GM21737 (cell line): ENCODE results near the gene PRDM7.
"Not testable (repeated sequence)": the region's sequence is repeated elsewhere in the genome, so short reads cannot be mapped to it uniquely, and the experiment has no call there.

Experiments
- ATAC-seq: cut with Tn5 transposase; IDR thresholded peaks from one replicate; pipeline ENCODE4 v1.9.1; 2021; ENCODE audit warnings: mild to moderate bottlenecking, moderate library complexity; ENCODE audit not compliant: unreplicated experiment

PRDM7 gene

DNA sequence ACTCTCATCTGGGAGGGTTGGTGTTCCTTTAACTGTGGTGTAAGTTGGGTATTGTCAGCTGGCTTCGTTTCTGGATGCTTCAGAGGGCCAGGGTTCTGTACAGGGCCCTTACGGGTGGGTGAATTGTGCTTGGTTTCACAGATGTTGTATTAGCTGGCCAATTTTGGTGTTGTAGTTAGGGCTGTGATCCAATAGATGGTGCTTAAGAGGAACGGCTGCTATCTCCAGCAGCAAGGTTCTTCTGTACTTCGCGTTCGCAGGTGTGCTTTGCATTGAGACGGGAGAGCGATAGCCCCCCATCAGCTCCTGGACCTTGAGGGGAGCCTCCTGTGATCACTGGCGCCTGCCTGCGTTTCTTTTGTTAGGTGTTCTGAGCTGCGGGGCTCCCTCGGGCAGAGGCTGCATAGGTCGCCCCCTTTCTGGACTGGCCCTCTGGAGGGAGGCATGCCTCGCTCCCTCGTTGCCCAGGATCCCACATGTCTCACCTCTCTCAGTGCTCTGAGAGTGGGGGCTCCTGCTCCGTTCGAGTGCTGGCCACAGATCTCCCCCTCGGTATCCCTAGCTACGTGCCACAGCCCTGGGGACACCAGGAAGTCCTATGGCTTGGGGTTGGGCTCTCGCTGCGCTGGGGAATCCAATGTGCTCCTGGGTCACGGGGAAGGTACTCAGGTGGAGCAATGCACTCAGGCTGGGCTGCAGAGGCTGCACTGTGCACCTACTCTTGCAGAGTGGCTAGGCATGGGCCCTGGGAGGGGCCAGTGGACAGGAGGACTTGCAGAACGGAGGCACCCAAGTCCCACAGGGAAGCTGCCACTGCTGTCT lies 837 bp upstream of the PRDM7 start:
- peak; percentile 29 for ATAC-seq

DNA sequence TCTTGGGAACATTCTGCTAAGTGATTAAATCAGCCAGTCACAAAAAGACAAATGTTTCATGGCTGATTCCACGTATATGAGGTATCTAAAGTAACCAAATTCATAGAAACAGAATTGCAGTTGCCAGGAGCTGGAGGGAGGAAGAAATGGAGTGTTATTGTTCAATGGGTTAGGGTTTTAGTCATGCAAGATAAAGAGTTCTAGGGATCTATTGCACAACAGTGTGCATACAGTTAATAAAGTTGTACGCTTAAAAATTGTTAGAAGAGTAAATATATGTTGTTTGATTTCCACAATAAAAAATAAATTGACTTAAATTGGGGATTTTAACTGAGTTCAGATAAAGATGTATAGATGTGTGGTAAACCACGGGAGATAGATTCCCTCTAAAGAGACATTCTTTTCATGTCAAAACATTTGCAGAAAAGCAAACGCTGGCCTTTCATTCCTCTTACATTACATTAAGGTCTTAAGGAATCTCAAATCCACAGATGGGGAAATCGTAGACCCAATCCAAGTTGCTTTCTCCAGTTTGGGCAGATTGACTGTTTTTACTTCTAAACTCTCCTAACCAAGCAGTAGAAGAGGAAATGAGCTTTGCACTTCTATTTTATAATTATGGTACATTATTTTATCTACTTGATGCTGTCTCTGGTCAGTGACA lies 4.6 kb downstream of the PRDM7 start:
- ATAC-seq: no peak

DNA sequence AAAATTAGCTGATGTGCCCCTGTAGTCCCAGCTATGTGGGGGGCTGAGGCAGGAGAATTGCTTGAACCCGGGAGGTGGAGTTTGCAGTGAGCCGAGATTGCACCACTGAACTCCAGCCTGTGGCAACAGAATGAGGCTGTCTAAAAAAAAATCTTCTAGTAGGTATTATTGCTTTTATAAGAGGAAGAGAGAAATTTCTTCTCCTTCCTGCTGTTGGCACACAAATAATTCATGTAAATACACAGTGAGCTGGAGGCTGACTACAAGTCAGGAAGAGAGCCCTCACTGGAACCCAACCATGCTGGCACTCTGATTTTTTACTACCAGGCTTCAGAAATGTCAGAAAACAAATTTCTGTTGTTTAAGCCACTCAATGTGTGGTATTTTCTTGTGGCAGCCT lies 6.7 kb downstream of the PRDM7 start:
- ATAC-seq: no peak

DNA sequence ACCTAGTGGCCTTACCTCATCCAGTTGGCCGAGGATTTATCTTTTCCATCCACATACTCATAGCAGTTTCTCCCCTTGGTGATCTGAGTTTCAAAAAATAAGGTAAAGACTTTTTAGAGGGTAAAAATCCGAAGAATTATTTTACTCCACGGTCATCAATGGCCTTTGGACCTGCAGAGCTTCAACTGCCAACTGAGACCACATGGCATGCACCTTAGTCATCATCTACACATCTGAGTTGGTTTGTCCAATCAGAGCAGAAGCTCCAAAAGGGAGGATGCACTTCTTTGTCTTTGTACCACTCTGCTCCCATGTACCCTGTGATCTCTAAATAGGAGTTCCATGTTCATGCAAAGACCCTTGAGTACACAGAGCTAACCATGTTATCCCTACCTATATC lies 15.7 kb downstream of the PRDM7 start:
- ATAC-seq: no peak

DNA sequence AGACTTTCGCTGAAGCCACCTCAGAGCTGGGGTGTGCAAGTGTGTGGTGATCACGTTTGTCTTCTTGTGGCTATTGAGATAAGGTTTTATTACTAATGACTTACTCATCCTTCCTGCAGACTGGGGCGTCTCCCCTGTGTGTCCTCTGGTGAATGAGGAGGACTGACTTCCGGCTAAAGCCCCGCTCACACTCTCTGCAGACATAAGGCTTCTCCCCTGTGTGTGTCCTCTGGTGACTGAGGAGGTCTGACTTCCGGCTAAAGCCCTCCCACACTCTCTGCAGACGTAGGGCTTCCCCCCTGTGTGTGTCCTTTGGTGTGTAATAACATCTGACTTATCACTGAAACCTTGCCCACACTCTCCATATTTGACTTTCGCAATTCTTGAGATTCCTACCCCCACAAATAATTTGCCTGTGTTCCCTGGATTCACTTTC lies 19.4 kb downstream of the PRDM7 start:
- no peak for ATAC-seq

DNA sequence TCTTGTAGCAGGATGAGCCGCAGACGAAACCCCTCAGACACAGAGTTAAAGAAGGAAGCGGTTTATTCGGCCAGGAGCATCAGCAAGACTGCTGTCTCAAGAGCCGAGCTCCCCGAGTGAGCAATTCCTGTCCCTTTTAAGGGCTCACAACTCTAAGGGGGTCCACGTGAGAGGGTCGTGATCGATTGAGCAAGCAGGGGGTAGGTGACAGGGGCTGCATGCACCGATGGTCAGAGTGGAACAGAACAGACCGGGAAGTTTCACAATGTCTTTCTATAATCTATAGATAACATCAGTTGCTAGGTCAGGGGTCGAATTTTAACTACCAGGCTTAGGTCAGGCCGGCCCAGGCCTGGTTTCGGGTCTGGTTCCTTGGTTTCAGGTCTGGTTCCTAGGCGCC lies 20.6 kb downstream of the PRDM7 start:
- not testable (repeated sequence) for ATAC-seq

DNA sequence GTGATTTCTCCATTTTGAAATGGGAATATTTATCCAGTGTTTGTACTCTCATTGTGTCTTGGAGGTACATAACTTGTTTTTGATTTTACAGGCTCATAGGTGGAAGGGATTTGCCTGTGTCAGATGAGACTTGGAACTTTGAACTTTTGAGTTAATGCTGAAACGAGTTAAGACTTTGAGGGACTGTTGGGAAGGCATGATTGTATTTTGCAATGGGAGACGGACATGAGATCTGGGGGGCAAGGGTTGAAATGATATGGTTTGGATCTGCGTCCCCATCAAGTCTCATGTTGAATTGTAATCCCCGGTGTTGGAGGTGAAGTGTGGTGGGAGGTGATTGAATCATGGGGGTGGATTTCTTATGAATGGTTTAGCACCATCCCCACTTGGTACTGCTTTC lies 21.8 kb downstream of the PRDM7 start:
- no peak for ATAC-seq

DNA sequence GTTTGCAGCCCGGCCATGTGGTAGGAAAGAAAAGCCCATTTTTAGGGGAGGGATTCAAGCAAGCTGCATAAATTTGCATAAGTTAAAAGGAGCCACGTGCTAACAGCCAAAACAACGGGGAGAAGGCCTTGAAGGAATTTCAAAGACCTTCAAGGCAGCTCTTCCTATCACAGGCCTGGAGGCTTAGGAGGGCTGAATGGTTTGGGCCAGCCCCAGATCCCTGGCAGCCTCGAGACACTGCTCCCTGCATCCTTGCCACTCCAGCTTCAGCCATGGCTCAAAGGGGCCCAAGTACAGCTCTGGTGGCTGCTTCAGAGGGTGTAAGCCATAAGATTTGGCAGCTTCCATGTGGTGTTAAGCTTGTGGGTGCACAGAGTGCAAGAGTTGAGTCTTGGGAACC lies 22.6 kb downstream of the PRDM7 start:
- ATAC-seq: no peak

DNA sequence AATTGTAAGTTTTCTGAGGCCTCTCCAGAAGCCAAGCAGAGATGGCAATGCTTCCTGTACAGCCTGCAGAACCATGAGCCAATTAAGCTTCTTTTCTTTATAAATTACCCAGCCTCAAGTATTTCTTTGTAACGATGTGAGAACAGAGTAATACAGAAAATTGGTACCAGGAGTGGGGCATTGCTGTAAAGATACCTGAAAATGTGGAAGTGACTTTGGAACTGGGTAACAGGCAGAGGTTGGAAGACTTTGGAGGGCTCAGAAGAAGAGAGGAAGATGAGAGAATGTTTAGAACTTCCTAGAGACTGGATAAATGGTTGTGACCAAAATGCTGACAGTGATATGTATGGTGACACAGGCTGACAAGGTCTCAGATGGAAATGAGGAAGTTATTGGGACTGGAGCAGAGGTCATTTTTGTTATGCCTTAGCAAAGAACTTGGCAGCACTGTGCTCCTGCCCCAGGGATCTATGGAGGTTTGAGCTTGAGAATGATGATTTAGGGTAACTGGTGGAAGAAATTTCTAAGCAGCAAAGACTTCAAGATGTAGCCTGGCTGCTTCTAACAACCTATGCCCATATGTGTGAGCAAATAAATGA lies 23.1 kb downstream of the PRDM7 start:
- no peak for ATAC-seq

DNA sequence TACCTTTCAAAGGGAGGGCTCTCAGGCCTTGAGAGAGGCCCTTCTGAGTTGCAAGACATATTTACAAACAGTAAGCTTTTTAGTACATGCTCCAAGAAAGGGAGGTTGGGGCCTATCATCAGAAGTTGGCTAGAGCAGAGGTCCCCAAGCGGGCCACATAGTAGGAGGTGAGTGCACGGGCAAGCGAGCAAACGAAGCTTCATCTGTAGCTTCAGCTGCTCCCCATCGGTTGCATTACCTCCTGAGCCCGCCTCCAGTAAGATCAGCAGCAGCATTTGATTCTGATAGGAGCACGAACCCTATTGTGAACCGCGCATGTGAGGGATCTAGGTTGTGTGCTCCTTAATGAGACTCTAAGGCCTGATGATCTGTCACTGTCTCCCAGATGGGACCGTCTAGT lies 26.2 kb downstream of the PRDM7 start:
- no peak for ATAC-seq

DNA sequence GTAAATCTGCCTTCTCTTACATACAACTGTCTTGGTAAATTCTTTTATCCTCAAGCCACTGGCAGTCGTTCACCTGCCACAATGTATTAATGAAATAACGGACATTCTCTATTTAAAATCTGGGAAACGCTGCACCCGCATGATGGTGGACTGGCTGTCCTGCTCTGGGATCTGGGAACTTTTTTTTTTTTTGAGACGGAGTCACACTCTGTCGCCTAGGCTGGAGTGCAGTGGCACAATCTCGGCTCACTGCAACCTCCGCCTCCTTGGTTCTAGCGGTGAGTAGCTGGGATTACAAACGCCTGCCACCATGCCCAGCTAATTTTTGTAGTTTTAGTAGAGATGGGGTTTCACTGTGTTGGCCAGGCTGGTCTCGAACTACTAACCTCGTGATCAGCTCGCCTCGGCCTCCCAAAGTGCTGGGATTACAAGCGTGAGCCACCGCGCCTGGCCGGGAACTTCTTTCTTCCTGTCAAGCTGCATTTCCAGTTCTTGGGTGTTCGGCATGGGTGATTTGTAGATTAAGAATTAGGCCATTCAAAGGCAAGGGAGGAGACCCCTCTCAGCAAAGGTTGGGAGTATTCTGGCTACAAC lies 28.3 kb downstream of the PRDM7 start:
- ATAC-seq: no peak

DNA sequence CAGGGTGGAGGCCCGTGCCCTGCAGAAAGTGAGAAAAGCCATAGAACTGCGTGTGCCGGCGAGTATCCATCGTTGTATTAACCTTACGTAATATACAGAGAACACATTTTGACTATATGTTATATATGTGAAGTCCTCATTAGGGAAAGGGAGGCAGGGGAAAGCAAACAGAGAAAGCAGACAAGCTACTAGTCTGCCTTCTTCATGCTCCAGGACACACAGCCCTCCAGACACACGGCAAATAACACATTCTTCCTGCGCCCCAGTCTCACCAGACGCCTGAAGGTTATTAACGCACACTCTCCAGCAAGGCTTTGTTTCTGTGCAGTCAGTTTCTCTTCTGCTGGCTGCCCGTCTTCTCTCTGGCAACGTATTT lies 28.8 kb downstream of the PRDM7 start:
- ATAC-seq: no peak

DNA sequence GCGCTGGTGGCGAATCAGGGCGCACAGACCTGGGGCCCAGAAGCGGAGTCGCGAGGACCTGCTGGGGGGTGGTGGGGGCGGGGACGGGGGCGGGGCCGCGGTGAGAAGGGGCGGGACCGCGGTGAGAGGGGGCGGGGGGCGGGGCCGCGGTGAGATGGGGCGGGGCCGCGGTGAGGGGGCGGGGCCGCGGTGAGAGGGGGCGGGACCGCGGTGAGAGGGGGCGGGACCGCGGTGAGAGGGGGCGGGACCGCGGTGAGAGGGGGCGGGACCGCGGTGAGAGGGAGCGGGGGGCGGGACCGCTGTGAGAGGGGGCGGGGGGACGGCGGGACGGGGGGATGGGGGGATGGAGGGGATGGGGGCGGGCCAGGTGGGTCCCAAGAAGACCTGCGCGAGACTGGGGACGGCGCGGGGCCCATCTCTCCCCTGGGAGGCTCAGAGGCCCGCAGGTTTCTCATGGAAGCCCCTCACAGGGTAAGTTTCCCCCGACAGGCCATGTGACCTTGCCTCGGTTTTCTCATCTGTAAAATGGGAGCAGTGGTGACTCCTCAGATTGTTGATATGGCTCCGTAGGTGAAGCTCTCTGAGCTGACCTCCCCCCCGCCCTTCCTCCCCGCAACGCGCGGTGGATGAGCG lies 29.3 kb downstream of the PRDM7 start:
- ATAC-seq: no peak

DNA sequence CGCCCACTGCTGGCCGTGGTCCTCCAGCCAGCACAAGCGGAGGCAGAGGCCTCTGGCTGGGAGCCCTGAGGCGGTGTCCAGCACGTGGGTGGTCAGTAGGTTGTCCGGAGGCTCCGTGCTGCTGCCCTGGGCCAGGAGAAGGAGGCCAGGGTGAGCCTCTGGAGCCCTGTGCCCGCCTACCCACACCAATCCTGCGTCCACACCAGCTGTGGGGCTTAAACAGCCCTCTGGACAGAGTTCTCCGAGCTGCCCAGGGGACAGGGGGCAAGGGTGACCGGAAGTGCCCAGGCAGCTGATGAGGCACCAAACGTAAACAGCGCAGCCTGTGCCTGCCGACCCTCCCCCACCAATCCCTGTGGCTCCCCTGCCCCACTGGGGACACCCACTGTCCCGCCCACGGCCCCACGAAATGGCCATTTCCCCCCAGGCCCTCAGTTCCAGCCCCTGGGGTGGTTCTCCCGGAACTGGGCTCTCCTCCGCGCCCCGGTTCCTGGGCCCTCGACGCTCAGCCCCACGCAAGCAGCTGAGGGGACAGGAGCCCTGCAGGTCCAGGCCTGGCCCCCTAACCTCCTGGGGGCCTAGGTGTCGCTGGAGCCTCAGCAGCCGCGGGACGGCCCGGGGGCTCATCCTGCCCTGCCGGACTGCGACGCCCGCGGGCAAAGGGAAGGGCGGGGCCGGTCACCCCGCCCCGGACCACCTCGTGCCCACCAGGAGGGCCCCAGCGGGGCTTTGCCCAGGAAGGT lies 30.0 kb downstream of the PRDM7 start:
- no peak for ATAC-seq

DNA sequence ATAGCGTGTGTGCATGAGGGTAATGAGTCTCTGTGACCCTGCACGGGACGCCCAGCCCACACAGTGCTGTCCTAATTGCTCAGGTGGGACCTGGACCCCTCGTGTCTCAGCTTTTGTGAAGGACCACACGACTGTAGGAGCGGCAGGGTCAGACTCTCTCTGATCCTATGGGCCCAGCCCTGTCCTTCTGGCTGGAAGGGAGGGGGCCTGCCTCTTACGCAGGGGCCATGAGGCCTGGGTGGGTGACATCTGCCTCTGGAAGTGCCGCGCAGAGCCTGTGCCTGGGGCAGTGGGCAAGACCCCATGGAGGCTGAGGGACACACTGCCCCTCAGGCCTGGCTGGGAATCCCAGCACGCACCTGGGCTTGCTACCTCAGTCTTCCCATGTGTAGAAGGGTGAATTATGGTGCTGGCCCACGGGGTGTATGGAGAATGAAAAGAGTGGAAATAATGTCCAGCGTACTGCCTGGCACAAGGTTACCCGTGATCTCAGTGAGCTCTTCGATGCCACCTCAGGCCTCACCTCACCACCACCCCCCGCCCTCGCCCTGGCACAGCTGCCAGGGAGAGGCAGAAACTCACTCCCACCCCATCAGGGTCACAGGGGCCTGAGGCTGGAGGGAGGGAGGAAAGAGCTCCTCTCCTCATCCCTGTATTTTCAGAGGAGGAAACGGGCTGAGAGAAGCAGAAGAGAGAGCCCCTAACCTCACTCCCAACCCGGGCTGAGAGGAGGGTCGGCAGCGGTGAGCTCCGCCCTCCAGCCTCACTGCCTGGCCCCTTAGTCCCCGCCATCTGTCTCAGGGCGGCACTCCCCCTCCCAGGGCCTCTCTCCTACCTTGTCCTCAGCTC lies 30.8 kb downstream of the PRDM7 start:
- no peak for ATAC-seq

DNA sequence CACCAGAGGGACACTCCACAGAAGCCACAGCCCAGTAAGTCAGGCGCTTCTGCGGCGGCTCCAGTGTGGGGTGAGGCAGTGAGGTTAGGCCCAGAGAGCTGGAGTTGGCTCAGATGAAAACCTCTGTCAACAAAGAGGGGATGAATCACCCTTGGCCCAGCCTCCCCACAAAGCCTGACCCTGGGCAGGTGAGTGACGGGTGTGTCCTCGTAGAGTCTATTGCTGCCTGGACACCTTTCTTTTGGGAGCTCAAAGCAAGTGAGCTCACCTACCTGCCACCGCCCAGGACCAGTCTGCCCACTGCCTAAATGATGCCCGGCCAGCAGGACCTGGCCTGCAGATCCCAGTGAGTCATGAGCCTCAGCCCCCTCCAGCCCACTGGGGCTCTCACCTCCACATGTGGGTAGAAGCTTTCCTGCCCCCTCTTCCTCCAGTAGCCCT lies 33.0 kb downstream of the PRDM7 start:
- no peak for ATAC-seq

DNA sequence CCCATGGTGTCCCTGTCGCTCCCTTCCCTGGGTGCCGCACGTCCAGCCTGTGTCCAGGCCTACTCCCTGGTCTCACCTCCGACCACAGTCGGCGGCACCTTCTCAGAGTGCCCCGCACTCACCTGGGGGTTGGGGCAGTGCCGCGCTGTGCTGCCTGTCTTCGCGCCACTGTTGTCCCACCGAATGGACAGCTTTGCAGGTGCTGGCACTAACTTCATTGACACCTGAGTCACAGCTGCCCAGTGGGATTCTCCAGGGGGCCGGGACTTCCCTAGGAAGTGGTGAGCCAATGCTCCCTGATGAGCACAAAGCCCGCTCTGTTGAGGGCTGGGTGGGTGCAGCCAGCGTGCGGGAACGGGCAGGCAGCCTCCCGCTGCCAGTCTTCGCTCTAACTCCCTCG lies 33.6 kb downstream of the PRDM7 start:
- no peak for ATAC-seq

DNA sequence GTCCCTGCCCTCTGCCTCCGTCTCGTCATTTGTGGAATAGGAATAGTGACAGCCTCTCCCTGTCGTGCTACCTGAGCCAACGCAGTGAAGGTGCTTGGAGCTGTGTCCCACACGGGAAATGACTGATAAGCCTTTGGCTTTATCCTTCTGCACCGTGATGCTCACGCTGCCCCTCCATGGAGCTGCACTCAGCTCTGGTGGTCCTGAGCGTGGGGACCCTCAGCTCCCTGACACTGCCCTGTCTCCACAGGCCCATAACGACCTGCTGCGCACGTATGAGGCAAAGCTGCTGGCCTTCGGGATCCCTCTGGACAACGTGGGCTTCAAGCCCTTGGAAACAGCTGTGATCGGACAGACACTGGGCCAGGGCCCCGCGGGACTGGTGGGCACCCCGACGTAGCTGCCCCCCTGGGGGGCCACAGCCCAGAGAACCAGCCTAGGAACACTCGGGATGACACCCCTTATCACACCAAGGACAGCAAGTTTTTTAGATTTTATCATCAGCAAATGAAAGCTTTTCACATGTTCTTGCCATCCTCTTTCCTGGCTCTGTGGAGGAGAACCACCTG lies 34.1 kb downstream of the PRDM7 start:
- no peak for ATAC-seq

DNA sequence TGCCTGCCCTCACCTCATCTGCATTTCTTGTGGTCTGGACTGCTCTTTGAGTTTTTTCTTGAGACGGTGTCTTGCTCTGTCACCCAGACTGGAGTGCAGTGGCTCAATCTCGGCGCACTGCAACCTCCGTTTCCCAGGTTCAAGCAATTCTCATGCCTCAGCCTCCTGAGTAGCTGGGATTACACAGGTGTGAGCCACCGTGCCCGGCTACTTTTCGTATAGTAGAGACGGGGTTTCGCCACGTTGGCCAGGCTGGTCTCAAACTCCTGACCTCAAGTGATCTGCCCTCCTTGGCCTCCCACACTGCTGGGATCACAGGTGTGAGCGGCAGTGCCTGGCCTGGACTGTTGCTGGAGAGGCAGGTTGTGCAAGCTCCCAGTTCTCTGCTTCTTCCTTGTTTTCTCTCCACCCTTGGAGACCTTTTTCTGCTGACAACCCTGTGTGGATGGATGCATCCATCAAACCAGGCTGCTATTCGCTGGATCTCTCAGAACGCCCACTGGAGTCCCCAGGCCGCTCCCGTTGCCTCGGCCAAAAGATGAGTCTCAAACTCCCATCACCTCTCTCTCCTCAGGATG lies 35.1 kb downstream of the PRDM7 start:
- no peak for ATAC-seq
